HG03095 (cell line): ENCODE results near the gene PPP4R1.

ENCODE experiments used
- ATAC-seq: cut with Tn5 transposase; IDR thresholded peaks from one replicate; pipeline ENCODE4 v1.9.1; 2021; ENCODE audit warnings: moderate library complexity; ENCODE audit not compliant: unreplicated experiment

The PPP4R1 gene

GRCh38 chr18:9596226-9596625, 18.1 kb downstream of the PPP4R1 start:
- ATAC-seq = no peak

- peak; percentile 58 for ATAC-seq
Measured at GRCh38 chr18:9594823-9595596, 19.3 kb downstream of the PPP4R1 start.

GRCh38 chr18:9587924-9588323, 26.4 kb downstream of the PPP4R1 start:
- ATAC-seq = no peak

GRCh38 chr18:9586814-9587213, 27.5 kb downstream of the PPP4R1 start:
- ATAC-seq = no peak

- ATAC-seq = no peak
Measured at GRCh38 chr18:9581667-9582066, 32.7 kb downstream of the PPP4R1 start.

GRCh38 chr18:9578306-9578705, 36.1 kb downstream of the PPP4R1 start:
- no peak for ATAC-seq

- ATAC-seq = no peak
Measured at GRCh38 chr18:9577361-9577760, 37.0 kb downstream of the PPP4R1 start.

- ATAC-seq = no peak
Measured at GRCh38 chr18:9575558-9575957, 38.8 kb downstream of the PPP4R1 start.

GRCh38 chr18:9574473-9575115, 39.8 kb downstream of the PPP4R1 start:
- ATAC-seq = no peak

- no peak for ATAC-seq
Measured at GRCh38 chr18:9571546-9571945, 42.8 kb downstream of the PPP4R1 start.

GRCh38 chr18:9570255-9570654, 44.1 kb downstream of the PPP4R1 start:
- no peak for ATAC-seq

- no peak for ATAC-seq
Measured at GRCh38 chr18:9569178-9569577, 45.2 kb downstream of the PPP4R1 start.

- ATAC-seq = no peak
Measured at GRCh38 chr18:9568186-9568585, 46.2 kb downstream of the PPP4R1 start.

- no peak for ATAC-seq
Measured at GRCh38 chr18:9565407-9565806, 49.0 kb downstream of the PPP4R1 start.

- no peak for ATAC-seq
Measured at GRCh38 chr18:9563331-9563730, 51.0 kb downstream of the PPP4R1 start.

GRCh38 chr18:9562584-9562983, 51.8 kb downstream of the PPP4R1 start:
- ATAC-seq = no peak

- ATAC-seq = no peak
Measured at GRCh38 chr18:9561759-9562158, 52.6 kb downstream of the PPP4R1 start.

- no peak for ATAC-seq
Measured at GRCh38 chr18:9559253-9559652, 55.1 kb downstream of the PPP4R1 start.

GRCh38 chr18:9558387-9559064, 55.8 kb downstream of the PPP4R1 start:
- no peak for ATAC-seq

GRCh38 chr18:9557250-9557943, 57.0 kb downstream of the PPP4R1 start:
- no peak for ATAC-seq

GRCh38 chr18:9552616-9553015, 61.7 kb downstream of the PPP4R1 start:
- ATAC-seq = no peak
